Duodenal mucosa (tissue), 2 donors: ENCODE results near the gene PRSS3.
"Not testable (repeated sequence)": the region's sequence is repeated elsewhere in the genome, so short reads cannot be mapped to it uniquely, and the experiment has no call there.

Experiments
- H3K27ac ChIP-seq: one replicate; pipeline ENCODE4 v1.7.0; 2013; ENCODE audit warnings: low read depth, low read length
- H3K27me3 ChIP-seq, 2 donors: one replicate each; pipeline ENCODE4 v1.7.0; 2013; ENCODE audit warnings: low read length in 2 of 2, control low read depth in 1 of 2; ENCODE audit not compliant: insufficient read depth in 2 of 2, control insufficient read depth in 1 of 2
- H3K36me3 ChIP-seq, 2 donors: one replicate each; pipeline ENCODE4 v1.7.0; 2013; ENCODE audit warnings: low read length in 2 of 2, control low read depth in 1 of 2; ENCODE audit not compliant: insufficient read depth in 2 of 2, control insufficient read depth in 1 of 2
- H3K4me1 ChIP-seq, 2 donors: one replicate each; pipeline ENCODE4 v1.7.0; 2013; ENCODE audit warnings: low read length in 2 of 2, control low read depth in 1 of 2; ENCODE audit not compliant: insufficient read depth in 2 of 2, control insufficient read depth in 1 of 2
- H3K4me3 ChIP-seq, 2 donors: one replicate each; pipeline ENCODE4 v1.7.0; 2013; ENCODE audit warnings: low read length in 2 of 2, low read depth in 1 of 2
- H3K9ac ChIP-seq, 2 donors: one replicate each; pipeline ENCODE4 v1.7.0; 2013; ENCODE audit warnings: low read length in 2 of 2, low read depth in 1 of 2
- H3K9me3 ChIP-seq, 2 donors: one replicate each; pipeline ENCODE4 v1.7.0; 2013; ENCODE audit warnings: low read length in 2 of 2, control low read depth in 1 of 2; ENCODE audit not compliant: control insufficient read depth in 1 of 2

PRSS3 gene

GRCh38 chr9:33799928-33800704, 4.8 kb downstream of the PRSS3 start:
- H3K4me3 ChIP-seq = no peak overlapping the region
- no peaks in the 10 kb centered on the region for H3K27me3 ChIP-seq
- H3K36me3 ChIP-seq = peaks cover 0 to 36% of the 10 kb centered on the region in 2 donors
- H3K9me3 ChIP-seq = no peaks in the 10 kb centered on the region
- no peak overlapping the region for H3K9ac ChIP-seq
- H3K4me1 ChIP-seq = no peaks in the 10 kb centered on the region
- H3K27ac ChIP-seq = no peak overlapping the region

DNA sequence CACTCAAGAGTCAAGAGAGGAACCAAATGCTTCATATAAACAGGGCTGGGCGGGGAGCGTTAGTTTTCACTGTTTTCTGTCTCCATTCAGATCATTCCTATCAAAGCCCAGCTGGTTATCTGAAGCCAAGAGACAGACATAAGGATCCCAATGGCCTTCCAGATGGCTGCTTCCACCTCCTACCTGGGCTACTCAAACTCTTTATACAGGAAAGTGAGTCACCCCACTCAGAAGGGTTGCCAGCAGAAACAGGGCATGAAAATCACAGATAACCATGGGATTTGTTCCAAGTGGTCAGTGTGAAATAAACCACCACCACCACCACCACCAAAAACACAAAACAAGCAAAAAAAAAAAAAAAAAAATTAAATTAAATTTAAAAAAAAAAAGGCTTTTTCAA, 5.5 kb downstream of the PRSS3 start:
- Histone ChIP-seq H3K9ac (no peak overlapping the region), H3K27me3 (no peaks in the 10 kb centered on the region), H3K4me1 (no peaks in the 10 kb centered on the region), H3K4me3 (no peak overlapping the region), H3K36me3 (peaks cover 0 to 36% of the 10 kb centered on the region in 2 donors), H3K9me3 (no peaks in the 10 kb centered on the region), H3K27ac (no peak overlapping the region)

GRCh38 chr9:33801943-33802500, 6.7 kb downstream of the PRSS3 start:
- H3K27ac ChIP-seq, H3K9ac ChIP-seq: not testable (repeated sequence)
- H3K36me3 ChIP-seq = peaks cover 0 to 34% of the 10 kb centered on the region in 2 donors

GRCh38 chr9:33804196-33804595, 8.8 kb downstream of the PRSS3 start:
- not testable (repeated sequence) for H3K9me3 ChIP-seq, H3K27me3 ChIP-seq, H3K4me3 ChIP-seq, H3K4me1 ChIP-seq, H3K27ac ChIP-seq, H3K9ac ChIP-seq
- peaks cover 0 to 14% of the 10 kb centered on the region in 2 donors for H3K36me3 ChIP-seq

More at GRCh38 chr9:33801943-33802500, 6.7 kb downstream of the PRSS3 start:
- not testable (repeated sequence) for H3K9me3 ChIP-seq, H3K4me3 ChIP-seq, H3K4me1 ChIP-seq, H3K27me3 ChIP-seq

DNA sequence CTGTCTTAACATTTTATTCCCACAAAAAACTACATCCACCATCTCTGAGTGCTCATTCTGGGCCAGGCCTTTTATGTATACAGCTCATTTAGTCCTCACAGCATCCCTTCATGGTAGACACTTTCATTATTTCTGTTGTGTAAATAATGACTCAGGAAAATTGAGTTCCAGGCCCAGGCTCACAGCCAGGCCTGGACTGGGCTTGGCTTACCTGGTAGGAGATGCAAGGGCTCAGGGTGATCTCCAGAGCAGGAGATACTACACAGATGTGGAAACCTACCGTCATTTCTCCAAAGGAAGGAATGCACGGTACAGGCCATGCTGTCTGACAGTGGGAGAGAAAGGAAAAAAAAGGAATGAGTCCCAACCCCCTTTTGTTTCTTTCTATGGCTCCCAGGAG, 11.8 kb downstream of the PRSS3 start:
- not testable (repeated sequence) for H3K4me3 ChIP-seq, H3K27me3 ChIP-seq, H3K4me1 ChIP-seq, H3K27ac ChIP-seq, H3K36me3 ChIP-seq, H3K9ac ChIP-seq, H3K9me3 ChIP-seq

DNA sequence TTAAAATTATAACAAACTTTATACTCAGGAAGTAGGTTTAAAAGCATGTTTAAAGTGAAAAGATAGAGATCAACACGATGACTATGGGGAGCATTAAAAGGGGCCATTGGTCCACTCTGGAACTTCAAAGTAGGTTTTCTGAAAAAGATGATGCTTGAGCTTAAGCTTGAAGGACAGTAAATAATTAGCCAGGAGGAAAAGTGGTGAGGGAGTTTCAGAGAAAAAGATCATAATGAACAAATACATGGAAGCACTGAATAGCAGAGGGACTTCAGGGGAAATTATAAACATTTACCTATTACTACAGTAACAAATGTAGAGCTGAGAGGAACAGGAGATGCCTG, 13.6 kb downstream of the PRSS3 start:
- H3K4me3 ChIP-seq, H3K9me3 ChIP-seq, H3K4me1 ChIP-seq, H3K9ac ChIP-seq, H3K36me3 ChIP-seq, H3K27ac ChIP-seq, H3K27me3 ChIP-seq: not testable (repeated sequence)

DNA sequence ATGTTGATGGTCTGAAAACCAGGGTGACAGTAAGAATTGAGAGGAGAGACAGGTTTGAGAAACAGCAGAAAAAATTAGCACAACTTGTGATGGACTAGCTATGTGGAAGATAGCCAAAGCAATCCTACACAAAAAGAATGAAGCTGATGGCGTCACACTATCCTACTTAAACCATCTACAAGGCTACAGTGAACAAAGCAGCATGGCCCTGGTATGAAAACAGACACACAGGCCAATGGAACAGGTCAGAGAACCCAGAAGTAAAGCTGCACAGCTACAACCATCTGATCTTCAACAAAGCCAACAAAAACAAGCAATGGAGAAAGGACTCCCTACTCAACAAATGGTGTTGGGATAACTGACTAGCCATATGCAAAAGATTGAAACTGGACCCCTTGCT, 14.1 kb downstream of the PRSS3 start:
- Histone ChIP-seq H3K4me1 (peaks cover 8 to 9% of the 10 kb centered on the region in 2 donors), H3K9me3 (no peaks in the 10 kb centered on the region), H3K27me3 (no peaks in the 10 kb centered on the region), H3K36me3 (no peaks in the 10 kb centered on the region), H3K27ac (no peak overlapping the region), H3K9ac (no peak overlapping the region), H3K4me3 (no peak overlapping the region)

GRCh38 chr9:33813712-33814641, 18.6 kb downstream of the PRSS3 start:
- Histone ChIP-seq H3K36me3 (no peaks in the 10 kb centered on the region), H3K9ac (peak overlapping the region in 1 of 2 donors; percentile 15), H3K4me1 (peaks cover 29 to 31% of the 10 kb centered on the region in 2 donors), H3K4me3 (no peak overlapping the region), H3K27me3 (no peaks in the 10 kb centered on the region), H3K9me3 (no peaks in the 10 kb centered on the region), H3K27ac (peak overlapping the region; percentile 35)

GRCh38 chr9:33815781-33816180, 20.4 kb downstream of the PRSS3 start:
- Histone ChIP-seq H3K27ac (peak overlapping the region; percentile 99), H3K27me3 (no peaks in the 10 kb centered on the region), H3K4me3 (peak overlapping the region; percentile 72 to 87), H3K9me3 (no peaks in the 10 kb centered on the region), H3K9ac (peak overlapping the region in 1 of 2 donors; percentile 82), H3K4me1 (peaks cover 37 to 43% of the 10 kb centered on the region in 2 donors), H3K36me3 (no peaks in the 10 kb centered on the region)
